ENCODE data around the gene GPS1.

Gene GPS1

DNA sequence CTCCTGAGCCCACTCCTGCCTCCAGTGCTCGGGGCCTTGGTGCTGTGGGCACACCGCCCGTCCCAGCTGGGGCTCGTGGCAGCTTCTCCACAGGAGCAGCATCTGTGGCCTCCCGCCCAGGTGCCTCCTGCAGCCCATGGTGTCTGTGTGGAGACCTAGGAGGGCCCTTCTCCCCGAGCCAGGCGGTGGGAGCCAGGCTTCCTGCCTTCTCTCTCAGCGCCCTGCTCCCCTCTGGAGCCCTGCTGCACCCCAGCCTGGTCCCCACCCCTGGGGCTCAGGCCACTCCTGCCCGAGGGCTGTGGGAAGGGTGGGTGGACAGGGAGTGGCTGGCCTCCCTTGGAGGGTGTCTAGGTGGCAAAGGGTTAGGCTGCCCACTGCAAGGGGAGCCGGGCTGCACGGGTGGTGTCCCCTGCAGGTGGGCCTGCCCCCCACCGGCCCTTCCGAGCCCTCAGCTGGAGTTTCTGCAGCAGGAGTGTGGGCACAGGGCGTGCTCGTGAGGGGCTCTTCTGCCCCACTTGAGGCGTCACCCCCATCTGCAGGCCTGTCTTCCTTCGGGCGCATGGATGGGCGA is 40.0 kb upstream of the GPS1 start:
- DNase-seq (ENCODE audit: low read depth), result no peak
- no peak overlapping the region for H3K4me3 ChIP-seq (replicated peaks; ENCODE audit: low read depth, low read length)
- TF ChIP-seq, protein P1, sequence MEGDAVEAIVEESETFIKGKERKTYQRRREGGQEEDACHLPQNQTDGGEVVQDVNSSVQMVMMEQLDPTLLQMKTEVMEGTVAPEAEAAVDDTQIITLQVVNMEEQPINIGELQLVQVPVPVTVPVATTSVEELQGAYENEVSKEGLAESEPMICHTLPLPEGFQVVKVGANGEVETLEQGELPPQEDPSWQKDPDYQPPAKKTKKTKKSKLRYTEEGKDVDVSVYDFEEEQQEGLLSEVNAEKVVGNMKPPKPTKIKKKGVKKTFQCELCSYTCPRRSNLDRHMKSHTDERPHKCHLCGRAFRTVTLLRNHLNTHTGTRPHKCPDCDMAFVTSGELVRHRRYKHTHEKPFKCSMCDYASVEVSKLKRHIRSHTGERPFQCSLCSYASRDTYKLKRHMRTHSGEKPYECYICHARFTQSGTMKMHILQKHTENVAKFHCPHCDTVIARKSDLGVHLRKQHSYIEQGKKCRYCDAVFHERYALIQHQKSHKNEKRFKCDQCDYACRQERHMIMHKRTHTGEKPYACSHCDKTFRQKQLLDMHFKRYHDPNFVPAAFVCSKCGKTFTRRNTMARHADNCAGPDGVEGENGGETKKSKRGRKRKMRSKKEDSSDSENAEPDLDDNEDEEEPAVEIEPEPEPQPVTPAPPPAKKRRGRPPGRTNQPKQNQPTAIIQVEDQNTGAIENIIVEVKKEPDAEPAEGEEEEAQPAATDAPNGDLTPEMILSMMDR (IDR thresholded peaks at IDR 0.05; ENCODE audit: low read length, missing control alignments), result no peak

DNA sequence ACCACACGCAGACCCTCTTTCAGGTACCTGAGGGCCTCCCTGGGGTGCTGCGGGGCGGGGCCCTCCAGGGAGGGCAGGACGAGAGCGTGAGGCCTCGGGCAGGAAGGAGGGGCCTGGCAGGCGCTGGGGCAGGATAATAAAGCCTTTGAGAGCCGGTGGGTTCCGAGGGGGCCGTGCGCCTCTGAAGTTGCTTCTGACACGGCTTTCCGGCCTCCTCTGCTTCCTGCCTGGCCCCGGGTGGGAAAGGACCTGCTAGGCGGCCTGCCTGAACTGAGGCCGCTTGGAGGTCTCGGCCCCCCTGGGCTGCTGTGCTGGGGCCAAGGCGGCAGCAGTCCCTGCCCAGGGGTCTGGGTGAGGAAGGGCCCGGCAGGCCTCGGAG is 39.4 kb upstream of the GPS1 start:
- DNase-seq (ENCODE audit: low read depth), result no peak

GRCh38 chr17:82012640-82013295 is 38.9 kb upstream of the GPS1 start:
- no peak overlapping the region for H3K4me3 ChIP-seq (replicated peaks; ENCODE audit: low read depth, low read length)
- TF ChIP-seq, protein P1 (IDR thresholded peaks at IDR 0.05; ENCODE audit: low read length, missing control alignments), result no peak
- DNase-seq (ENCODE audit: low read depth), result no peak

More for the DNA sequence above, 39.4 kb upstream of the GPS1 start:
- TF ChIP-seq, protein P1 (IDR thresholded peaks at IDR 0.05; ENCODE audit: low read length, missing control alignments), result no peak
- no peak overlapping the region for H3K4me3 ChIP-seq (replicated peaks; ENCODE audit: low read depth, low read length)

- no peak for DNase-seq (ENCODE audit: low read depth)
- no peak overlapping the region for H3K4me3 ChIP-seq (replicated peaks; ENCODE audit: low read depth, low read length)
- TF ChIP-seq, protein P1 (IDR thresholded peaks at IDR 0.05; ENCODE audit: low read length, missing control alignments), result no peak
These were observed 38.4 kb upstream of the GPS1 start for GRCh38 chr17:82013341-82013740.

GRCh38 chr17:82013772-82014321 is 37.9 kb upstream of the GPS1 start:
- DNase-seq (ENCODE audit: low read depth), result no peak
- H3K4me3 ChIP-seq (replicated peaks; ENCODE audit: low read depth, low read length), result no peak overlapping the region
- TF ChIP-seq, protein P1 (IDR thresholded peaks at IDR 0.05; ENCODE audit: low read length, missing control alignments), result no peak

- DNase-seq (ENCODE audit: low read depth), result no peak
- TF ChIP-seq, protein P1 (IDR thresholded peaks at IDR 0.05; ENCODE audit: low read length, missing control alignments), result no peak
These were observed 37.3 kb upstream of the GPS1 start for GRCh38 chr17:82014432-82014831.

GRCh38 chr17:82014971-82015310 is 36.8 kb upstream of the GPS1 start:
- DNase-seq (ENCODE audit: low read depth), result no peak
- TF ChIP-seq, protein P1 (IDR thresholded peaks at IDR 0.05; ENCODE audit: low read length, missing control alignments), result no peak
- no peak overlapping the region for H3K4me3 ChIP-seq (replicated peaks; ENCODE audit: low read depth, low read length)

More at GRCh38 chr17:82014432-82014831, 37.3 kb upstream of the GPS1 start:
- no peak overlapping the region for H3K4me3 ChIP-seq (replicated peaks; ENCODE audit: low read depth, low read length)

Data from fibroblast of pulmonary artery (primary cell).